GM12891 (cell line): ENCODE data around the gene DET1.
A peak's percentile ranks its signal among the peaks of the same experiment; 100 is the strongest.

Experiments
- POLR2A ChIP-seq: IDR thresholded peaks from 2 replicates; pipeline ENCODE4 v1.6.1; 2011; ENCODE audit warnings: low read depth, low read length, control low read depth
- TAF1 ChIP-seq: IDR thresholded peaks from 2 replicates; pipeline ENCODE4 v1.6.1; 2011; ENCODE audit warnings: low read depth, low read length, control low read depth

DNA sequence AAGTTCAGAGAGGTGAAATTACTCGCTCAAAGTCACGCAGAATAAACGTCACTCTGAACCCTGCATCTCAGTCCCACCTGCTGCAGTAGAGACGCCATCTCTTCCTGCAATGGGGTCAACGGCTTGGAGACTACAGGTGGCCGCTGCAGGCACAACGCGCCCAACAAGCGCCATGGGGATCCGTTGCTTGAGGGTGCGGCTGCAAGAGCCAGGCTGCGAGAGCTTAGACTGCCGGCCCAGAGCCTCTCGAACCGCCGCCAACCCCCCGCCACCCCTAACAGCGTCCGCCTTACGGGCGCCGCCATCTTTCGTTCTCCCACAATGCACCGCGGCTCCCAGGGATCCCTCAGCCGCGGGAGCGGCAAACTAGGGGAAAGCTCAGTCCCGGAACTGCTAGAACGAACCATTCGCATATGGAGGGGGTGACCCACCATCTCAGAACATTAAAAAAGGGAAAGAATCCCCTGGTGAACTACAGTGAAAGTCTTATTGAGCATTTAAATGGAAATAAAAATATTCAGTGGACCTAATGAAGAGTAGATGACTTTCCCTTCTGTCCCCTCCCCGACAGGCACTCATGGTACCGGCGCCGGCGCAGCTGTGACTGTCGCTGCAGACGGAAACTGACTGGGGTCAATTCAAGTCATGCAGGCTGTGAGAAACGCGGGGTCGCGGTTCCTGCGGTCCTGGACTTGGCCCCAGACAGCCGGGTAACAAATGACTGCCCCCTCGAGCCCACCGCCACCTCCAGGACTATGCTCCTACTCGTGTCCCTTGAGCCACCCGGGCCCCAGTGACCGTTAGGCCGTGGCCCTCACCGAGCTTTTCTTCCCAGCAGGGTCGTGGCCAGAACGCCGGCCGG is 79.2 kb downstream of the DET1 start, which contains the start of the genes MRPL46 and MRPS11:
- TF ChIP-seq TAF1 (peak; percentile 95), POLR2A (peak; percentile 89)
